ENCODE data around the gene GNPNAT1. TPM values are rescaled to one million over a fixed set of nuclear protein-coding genes. Genes with fewer than 3 reads are reported as not detected.

Gene GNPNAT1
- total and polyA plus RNA-seq, 2 donors (not counting 1 experiment from before 2014, with no cell fraction given) = 20.3 to 44.5 TPM

- H3K4me3 ChIP-seq (replicated peaks in 1 of 4; ENCODE audit: control extremely low read depth in 1 of 4, insufficient read depth in 1 of 4, low read depth in 3 of 4, low read length in 4 of 4) = no peak overlapping the region
- H3K4me1 ChIP-seq (ENCODE audit: control insufficient read depth, extremely low read depth, insufficient read depth, low read length) = no peaks in the 10 kb centered on the region
- no peaks in the 10 kb centered on the region for H3K9me3 ChIP-seq (ENCODE audit: control insufficient read depth, insufficient read depth, low read depth, low read length)
- H3K79me2 ChIP-seq (ENCODE audit: control insufficient read depth, insufficient read depth, low read length) = no peaks in the 10 kb centered on the region
- peaks cover 7% of the 10 kb centered on the region for H3K36me3 ChIP-seq (ENCODE audit: control insufficient read depth, insufficient read depth, low read length)
- no peaks in the 10 kb centered on the region for H3K27me3 ChIP-seq (ENCODE audit: control insufficient read depth, insufficient read depth, low read length)
- DNase-seq (ENCODE audit: low read depth in 2 of 2) = no peak
- no peak overlapping the region for H3K9ac ChIP-seq (ENCODE audit: insufficient read depth, low read length)
- no peak overlapping the region for H3K27ac ChIP-seq (ENCODE audit: insufficient read depth, low read length)
- TF ChIP-seq EZH2 (IDR thresholded peaks at IDR 0.05; ENCODE audit: low read length, missing control alignments) = no peak
- TF ChIP-seq, protein P1, sequence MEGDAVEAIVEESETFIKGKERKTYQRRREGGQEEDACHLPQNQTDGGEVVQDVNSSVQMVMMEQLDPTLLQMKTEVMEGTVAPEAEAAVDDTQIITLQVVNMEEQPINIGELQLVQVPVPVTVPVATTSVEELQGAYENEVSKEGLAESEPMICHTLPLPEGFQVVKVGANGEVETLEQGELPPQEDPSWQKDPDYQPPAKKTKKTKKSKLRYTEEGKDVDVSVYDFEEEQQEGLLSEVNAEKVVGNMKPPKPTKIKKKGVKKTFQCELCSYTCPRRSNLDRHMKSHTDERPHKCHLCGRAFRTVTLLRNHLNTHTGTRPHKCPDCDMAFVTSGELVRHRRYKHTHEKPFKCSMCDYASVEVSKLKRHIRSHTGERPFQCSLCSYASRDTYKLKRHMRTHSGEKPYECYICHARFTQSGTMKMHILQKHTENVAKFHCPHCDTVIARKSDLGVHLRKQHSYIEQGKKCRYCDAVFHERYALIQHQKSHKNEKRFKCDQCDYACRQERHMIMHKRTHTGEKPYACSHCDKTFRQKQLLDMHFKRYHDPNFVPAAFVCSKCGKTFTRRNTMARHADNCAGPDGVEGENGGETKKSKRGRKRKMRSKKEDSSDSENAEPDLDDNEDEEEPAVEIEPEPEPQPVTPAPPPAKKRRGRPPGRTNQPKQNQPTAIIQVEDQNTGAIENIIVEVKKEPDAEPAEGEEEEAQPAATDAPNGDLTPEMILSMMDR (conservative IDR thresholded peaks at IDR 0.05 in 1 of 2, IDR thresholded peaks at IDR 0.05 in 1 of 2; ENCODE audit: low read depth in 1 of 2, low read length in 2 of 2) = no peak
- no peak overlapping the region for H3K4me2 ChIP-seq (ENCODE audit: extremely low read depth, insufficient read depth, low read length)
- H2AFZ ChIP-seq (ENCODE audit: low read length) = no peak overlapping the region
- H4K20me1 ChIP-seq (ENCODE audit: control insufficient read depth, extremely low read depth, insufficient read depth, low read length) = no peaks in the 10 kb centered on the region
These were observed 12.7 kb downstream of the GNPNAT1 start for GRCh38 chr14:52778702-52779101.

- H3K4me2 ChIP-seq (ENCODE audit: extremely low read depth, insufficient read depth, low read length) = no peak overlapping the region
- no peaks in the 10 kb centered on the region for H3K9me3 ChIP-seq (ENCODE audit: control insufficient read depth, insufficient read depth, low read depth, low read length)
- peaks cover 7% of the 10 kb centered on the region for H3K36me3 ChIP-seq (ENCODE audit: control insufficient read depth, insufficient read depth, low read length)
- H3K79me2 ChIP-seq (ENCODE audit: control insufficient read depth, insufficient read depth, low read length) = no peaks in the 10 kb centered on the region
- H3K4me1 ChIP-seq (ENCODE audit: control insufficient read depth, extremely low read depth, insufficient read depth, low read length) = no peaks in the 10 kb centered on the region
- H2AFZ ChIP-seq (ENCODE audit: low read length) = no peak overlapping the region
- H3K9ac ChIP-seq (ENCODE audit: insufficient read depth, low read length) = no peak overlapping the region
- no peaks in the 10 kb centered on the region for H4K20me1 ChIP-seq (ENCODE audit: control insufficient read depth, extremely low read depth, insufficient read depth, low read length)
- no peak overlapping the region for H3K27ac ChIP-seq (ENCODE audit: insufficient read depth, low read length)
- DNase-seq (ENCODE audit: low read depth in 2 of 2) = no peak
- TF ChIP-seq, protein P1 (conservative IDR thresholded peaks at IDR 0.05 in 1 of 2, IDR thresholded peaks at IDR 0.05 in 1 of 2; ENCODE audit: low read depth in 1 of 2, low read length in 2 of 2) = no peak
- no peak for TF ChIP-seq EZH2 (IDR thresholded peaks at IDR 0.05; ENCODE audit: low read length, missing control alignments)
- no peak overlapping the region for H3K4me3 ChIP-seq (replicated peaks in 1 of 4; ENCODE audit: control extremely low read depth in 1 of 4, insufficient read depth in 1 of 4, low read depth in 3 of 4, low read length in 4 of 4)
- no peaks in the 10 kb centered on the region for H3K27me3 ChIP-seq (ENCODE audit: control insufficient read depth, insufficient read depth, low read length)
These were observed 14.6 kb downstream of the GNPNAT1 start for GRCh38 chr14:52776816-52777215.

DNA sequence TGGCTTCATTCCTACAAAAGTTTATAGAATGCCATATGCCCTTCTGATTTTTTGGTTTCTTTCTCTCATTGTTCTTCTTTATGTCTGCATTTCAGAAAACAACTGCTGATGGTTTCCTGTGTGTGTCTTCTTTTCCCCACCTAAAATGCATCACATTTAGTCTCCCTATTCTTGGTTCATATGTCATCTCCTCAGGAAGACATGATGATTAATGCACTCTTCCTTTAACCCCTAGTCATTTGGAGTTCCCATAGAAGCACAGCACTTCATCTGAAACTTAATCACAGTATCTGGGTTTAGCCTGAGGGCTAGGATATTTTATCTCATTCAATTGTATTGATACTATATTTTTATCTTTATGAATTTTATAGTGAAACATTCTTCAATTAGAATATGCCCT is 21.5 kb downstream of the GNPNAT1 start:
- H3K4me1 ChIP-seq (ENCODE audit: control insufficient read depth, extremely low read depth, insufficient read depth, low read length) = no peaks in the 10 kb centered on the region
- no peak for DNase-seq (ENCODE audit: low read depth in 2 of 2)
- no peak overlapping the region for H3K4me2 ChIP-seq (ENCODE audit: extremely low read depth, insufficient read depth, low read length)

More for the DNA sequence above, 21.5 kb downstream of the GNPNAT1 start:
- H3K79me2 ChIP-seq (ENCODE audit: control insufficient read depth, insufficient read depth, low read length) = no peaks in the 10 kb centered on the region
- no peaks in the 10 kb centered on the region for H3K9me3 ChIP-seq (ENCODE audit: control insufficient read depth, insufficient read depth, low read depth, low read length)
- no peaks in the 10 kb centered on the region for H3K36me3 ChIP-seq (ENCODE audit: control insufficient read depth, insufficient read depth, low read length)
- H3K27me3 ChIP-seq (ENCODE audit: control insufficient read depth, insufficient read depth, low read length) = no peaks in the 10 kb centered on the region
- no peaks in the 10 kb centered on the region for H4K20me1 ChIP-seq (ENCODE audit: control insufficient read depth, extremely low read depth, insufficient read depth, low read length)
- no peak for TF ChIP-seq EZH2 (IDR thresholded peaks at IDR 0.05; ENCODE audit: low read length, missing control alignments)
- TF ChIP-seq, protein P1 (conservative IDR thresholded peaks at IDR 0.05 in 1 of 2, IDR thresholded peaks at IDR 0.05 in 1 of 2; ENCODE audit: low read depth in 1 of 2, low read length in 2 of 2) = no peak
- H3K27ac ChIP-seq (ENCODE audit: insufficient read depth, low read length) = no peak overlapping the region
- no peak overlapping the region for H2AFZ ChIP-seq (ENCODE audit: low read length)
- H3K9ac ChIP-seq (ENCODE audit: insufficient read depth, low read length) = no peak overlapping the region
- no peak overlapping the region for H3K4me3 ChIP-seq (replicated peaks in 1 of 4; ENCODE audit: control extremely low read depth in 1 of 4, insufficient read depth in 1 of 4, low read depth in 3 of 4, low read length in 4 of 4)
